Measurements from ENCODE around the gene CRLF2. TPM values are rescaled to one million over a fixed set of nuclear protein-coding genes. Genes with fewer than 3 reads are reported as not detected.
"Not testable (repeated sequence)": the region's sequence is repeated elsewhere in the genome, so short reads cannot be mapped to it uniquely, and the experiment has no call there.

The CRLF2 gene
- total RNA-seq, 2 donors from 2014 or later, result not detected

- Histone ChIP-seq H3K36me3 (no peaks in the 10 kb centered on the region), H3K4me1 (replicated peaks) (no peaks in the 10 kb centered on the region), H3K9me3 (no peaks in the 10 kb centered on the region), H3K27me3 (replicated peaks; ENCODE audit: insufficient read depth) (no peaks in the 10 kb centered on the region), H3K4me3 (no peak overlapping the region), H3K27ac (no peak overlapping the region)
- no peak for TF ChIP-seq POLR2AphosphoS5 (IDR thresholded peaks at IDR 0.05)
- TF ChIP-seq, protein P1, sequence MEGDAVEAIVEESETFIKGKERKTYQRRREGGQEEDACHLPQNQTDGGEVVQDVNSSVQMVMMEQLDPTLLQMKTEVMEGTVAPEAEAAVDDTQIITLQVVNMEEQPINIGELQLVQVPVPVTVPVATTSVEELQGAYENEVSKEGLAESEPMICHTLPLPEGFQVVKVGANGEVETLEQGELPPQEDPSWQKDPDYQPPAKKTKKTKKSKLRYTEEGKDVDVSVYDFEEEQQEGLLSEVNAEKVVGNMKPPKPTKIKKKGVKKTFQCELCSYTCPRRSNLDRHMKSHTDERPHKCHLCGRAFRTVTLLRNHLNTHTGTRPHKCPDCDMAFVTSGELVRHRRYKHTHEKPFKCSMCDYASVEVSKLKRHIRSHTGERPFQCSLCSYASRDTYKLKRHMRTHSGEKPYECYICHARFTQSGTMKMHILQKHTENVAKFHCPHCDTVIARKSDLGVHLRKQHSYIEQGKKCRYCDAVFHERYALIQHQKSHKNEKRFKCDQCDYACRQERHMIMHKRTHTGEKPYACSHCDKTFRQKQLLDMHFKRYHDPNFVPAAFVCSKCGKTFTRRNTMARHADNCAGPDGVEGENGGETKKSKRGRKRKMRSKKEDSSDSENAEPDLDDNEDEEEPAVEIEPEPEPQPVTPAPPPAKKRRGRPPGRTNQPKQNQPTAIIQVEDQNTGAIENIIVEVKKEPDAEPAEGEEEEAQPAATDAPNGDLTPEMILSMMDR (IDR thresholded peaks at IDR 0.05), result no peak
- no peak for TF ChIP-seq POLR2A (IDR thresholded peaks at IDR 0.05)
- no peak for DNase-seq (ENCODE audit: low spot score)
- WGBS, result 77% methylated on average over 4 of the region's 4 CpGs
- intact Hi-C loops (cut with DNase I), result no loop called here
These were observed 30.2 kb downstream of the CRLF2 start for GRCh38 chrX:1182211-1182610.

- 61% methylated on average over 14 of the region's 14 CpGs for WGBS
- intact Hi-C loops (cut with DNase I); DNase-seq (ENCODE audit: low spot score): not testable (repeated sequence)
These were observed 30.8 kb downstream of the CRLF2 start for GRCh38 chrX:1181661-1182060.

GRCh38 chrX:1181170-1181569 lies 31.3 kb downstream of the CRLF2 start:
- H3K4me3 ChIP-seq, result no peak overlapping the region
- H3K27me3 ChIP-seq (replicated peaks; ENCODE audit: insufficient read depth), result no peaks in the 10 kb centered on the region
- TF ChIP-seq, protein P1 (IDR thresholded peaks at IDR 0.05), result no peak
- TF ChIP-seq POLR2AphosphoS5 (IDR thresholded peaks at IDR 0.05), result no peak
- TF ChIP-seq POLR2A (IDR thresholded peaks at IDR 0.05), result no peak
- H3K4me1 ChIP-seq (replicated peaks), result no peaks in the 10 kb centered on the region
- no peak overlapping the region for H3K27ac ChIP-seq
- no peaks in the 10 kb centered on the region for H3K9me3 ChIP-seq
- H3K36me3 ChIP-seq, result no peaks in the 10 kb centered on the region
- intact Hi-C loops (cut with DNase I), result no loop called here
- 73% methylated on average over 11 of the region's 11 CpGs for WGBS
- DNase-seq (ENCODE audit: low spot score), result no peak

More at GRCh38 chrX:1181661-1182060, 30.8 kb downstream of the CRLF2 start:
- H3K27ac ChIP-seq; H3K4me3 ChIP-seq; H3K4me1 ChIP-seq (replicated peaks); H3K9me3 ChIP-seq; H3K36me3 ChIP-seq; H3K27me3 ChIP-seq (replicated peaks; ENCODE audit: insufficient read depth): not testable (repeated sequence)

DNA sequence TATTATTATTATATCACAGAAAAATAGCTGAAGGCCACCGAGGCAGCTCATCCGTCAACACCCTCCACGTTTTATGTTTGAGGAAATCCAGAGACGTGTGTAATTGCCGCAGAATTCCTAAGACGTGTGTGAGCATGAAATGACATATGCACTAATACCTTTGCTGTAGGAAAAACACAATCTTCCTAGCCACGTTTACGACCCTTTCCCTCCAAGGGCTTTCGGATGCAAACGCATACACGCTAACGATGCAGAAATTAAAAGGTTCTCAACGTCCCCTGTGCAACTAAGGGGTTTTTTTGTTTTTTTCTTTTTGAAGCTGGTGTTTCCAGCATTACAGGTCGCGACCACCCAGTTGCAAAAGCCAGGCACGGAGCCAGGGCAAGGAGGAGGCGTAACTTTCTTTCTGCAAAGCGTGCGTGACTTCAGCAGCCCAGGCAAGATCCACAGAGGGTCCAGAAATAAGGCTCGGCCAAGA lies 33.8 kb downstream of the CRLF2 start:
- intact Hi-C loops (cut with DNase I), result loop anchor here (10.0 kb wide), 1 partner anchor 224 kb away; no protein-coding TSS in a partner anchor
- 13% methylated on average over 20 of the region's 20 CpGs for WGBS
- Histone ChIP-seq H3K27ac (no peak overlapping the region), H3K4me3 (no peak overlapping the region), H3K9me3 (no peaks in the 10 kb centered on the region), H3K27me3 (replicated peaks; ENCODE audit: insufficient read depth) (no peaks in the 10 kb centered on the region), H3K4me1 (replicated peaks) (no peaks in the 10 kb centered on the region), H3K36me3 (no peaks in the 10 kb centered on the region)
- TF ChIP-seq POLR2A (IDR thresholded peaks at IDR 0.05), result no peak
- TF ChIP-seq POLR2AphosphoS5 (IDR thresholded peaks at IDR 0.05), result no peak
- TF ChIP-seq, protein P1 (IDR thresholded peaks at IDR 0.05), result no peak
- no peak for DNase-seq (ENCODE audit: low spot score)

GRCh38 chrX:1176531-1177320 lies 35.7 kb downstream of the CRLF2 start:
- WGBS, result 86% methylated on average over 33 of the region's 33 CpGs
- not testable (repeated sequence) for H3K9me3 ChIP-seq; H3K4me1 ChIP-seq (replicated peaks); H3K4me3 ChIP-seq; H3K27me3 ChIP-seq (replicated peaks; ENCODE audit: insufficient read depth); DNase-seq (ENCODE audit: low spot score); H3K27ac ChIP-seq; H3K36me3 ChIP-seq
- intact Hi-C loops (cut with DNase I), result loop anchor here (10.0 kb wide), 1 partner anchor 222 kb away; no protein-coding TSS in a partner anchor

DNA sequence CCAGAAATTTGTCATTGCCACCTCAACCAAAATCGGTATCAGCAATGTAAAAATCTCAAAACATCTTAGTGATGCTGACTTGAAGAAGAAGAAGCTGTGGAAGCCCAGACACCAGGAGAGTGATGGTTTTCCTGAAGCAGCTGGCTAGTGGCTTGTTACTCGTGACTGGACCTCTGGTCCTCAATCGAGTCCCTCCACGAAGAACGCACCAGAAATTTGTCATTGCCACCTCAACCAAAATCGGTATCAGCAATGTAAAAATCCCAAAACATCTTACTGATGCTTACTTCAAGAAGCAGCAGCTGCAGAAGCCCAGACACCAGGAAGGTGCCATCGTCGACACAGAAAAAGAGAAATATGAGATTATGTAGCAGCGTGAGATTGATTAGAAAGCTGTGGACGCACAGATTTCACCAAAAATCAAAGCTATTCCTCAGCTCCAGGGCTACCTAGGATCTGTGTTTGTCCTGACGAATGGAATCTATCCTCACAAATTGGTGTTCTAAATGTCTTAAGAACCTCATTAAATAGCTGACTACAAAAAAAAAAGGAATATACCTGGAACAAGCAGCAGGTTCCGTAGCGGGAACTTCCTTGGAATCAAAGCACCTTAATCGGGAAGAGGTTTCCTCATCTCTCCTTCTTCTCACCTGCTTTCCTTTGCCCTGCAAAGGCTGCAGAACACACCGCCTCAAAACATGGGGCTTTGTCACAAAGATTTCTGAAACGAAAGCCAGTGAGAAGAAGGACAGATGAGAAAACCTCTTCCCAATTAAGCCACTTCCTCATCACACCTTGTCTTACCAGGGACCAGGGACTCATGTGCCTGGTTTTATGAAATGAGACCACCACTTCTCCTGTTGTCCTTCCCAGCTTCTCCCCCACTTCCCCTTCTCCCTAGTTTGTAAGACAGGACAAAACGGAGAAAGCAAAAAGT lies 37.6 kb downstream of the CRLF2 start:
- intact Hi-C loops (cut with DNase I), result loop anchor here (10.0 kb wide), 1 partner anchor 220 kb away; no protein-coding TSS in a partner anchor
- H3K4me1 ChIP-seq (replicated peaks); DNase-seq (ENCODE audit: low spot score); H3K4me3 ChIP-seq; H3K27me3 ChIP-seq (replicated peaks; ENCODE audit: insufficient read depth); H3K36me3 ChIP-seq; H3K27ac ChIP-seq; H3K9me3 ChIP-seq: not testable (repeated sequence)
- 90% methylated on average over 15 of the region's 17 CpGs for WGBS

DNA sequence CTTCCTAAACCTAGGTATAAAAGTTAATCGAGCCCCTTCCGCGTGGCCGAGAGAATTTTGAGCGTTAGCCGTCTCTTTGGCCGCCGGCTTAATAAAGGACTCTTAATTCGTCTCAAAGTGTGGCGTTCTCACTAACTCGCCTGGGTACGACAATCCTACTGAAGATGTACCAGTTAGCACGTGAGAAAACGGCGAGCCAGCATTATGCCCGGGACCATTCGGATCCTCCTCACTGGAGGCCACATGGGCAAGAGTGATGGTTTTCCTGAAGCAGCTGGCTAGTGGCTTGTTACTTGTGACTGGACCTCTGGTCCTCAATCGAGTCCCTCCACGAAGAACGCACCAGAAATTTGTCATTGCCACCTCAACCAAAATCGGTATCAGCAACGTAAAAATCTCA lies 39.0 kb downstream of the CRLF2 start:
- intact Hi-C loops (cut with DNase I), result loop anchor here (10.0 kb wide), 1 partner anchor 219 kb away; no protein-coding TSS in a partner anchor
- DNase-seq (ENCODE audit: low spot score); H3K36me3 ChIP-seq; H3K27ac ChIP-seq; H3K4me1 ChIP-seq (replicated peaks); H3K9me3 ChIP-seq; H3K27me3 ChIP-seq (replicated peaks; ENCODE audit: insufficient read depth); H3K4me3 ChIP-seq: not testable (repeated sequence)
- WGBS, result 63% methylated on average over 20 of the region's 22 CpGs
